OCI-LY3 (cell line): ENCODE measurements around the gene SOD1.

Experiments
- H2AFZ ChIP-seq: fragments of 200-600, 300-600 bp; shearing (Covaris generic); 2 replicates; pipeline ENCODE4 v1.6.0; 2014; ENCODE audit warnings: antibody characterized with exemption, low read depth, low read length
- H3K27ac ChIP-seq: fragments of 200-600, 300-600 bp; sonication (generic); 2 replicates; pipeline ENCODE4 v1.5.1; 2014; ENCODE audit warnings: mild to moderate bottlenecking, low read length, moderate library complexity, mixed read lengths
- H3K27me3 ChIP-seq: fragments of 200-600, 300-600 bp; sonication (generic); 2 replicates; pipeline ENCODE4 v1.6.1; 2014; ENCODE audit warnings: low read depth, low read length, mixed read lengths
- H3K36me3 ChIP-seq: fragments of 200-600, 300-600 bp; sonication (generic); replicated peaks from 2 replicates; pipeline ENCODE3; 2014; ENCODE audit warnings: low read depth, low read length, mixed read lengths
- H3K4me1 ChIP-seq: fragments of 300-600, 200-600 bp; sonication (generic); 2 replicates; pipeline ENCODE4 v1.6.1; 2014; ENCODE audit warnings: low read length, mixed read lengths
- H3K4me2 ChIP-seq: fragments of 200-600, 300-600 bp; sonication (generic); 2 replicates; pipeline ENCODE4 v1.6.1; 2014; ENCODE audit warnings: low read length, mixed read lengths
- H3K4me3 ChIP-seq: fragments of 300-600, 200-600 bp; sonication (generic); 2 replicates; pipeline ENCODE4 v1.5.1; 2014; ENCODE audit warnings: antibody characterized with exemption, mild to moderate bottlenecking, low read length, moderate library complexity
- H3K79me2 ChIP-seq: fragments of 300-600, 200-600 bp; shearing (Covaris generic); 2 replicates; pipeline ENCODE4 v1.6.1; 2014; ENCODE audit warnings: mild to moderate bottlenecking, low read length, mixed read lengths
- H3K9ac ChIP-seq: fragments of 300-600, 200-600 bp; shearing (Covaris generic); 2 replicates; pipeline ENCODE4 v1.6.0; 2014; ENCODE audit warnings: mild to moderate bottlenecking, low read length, moderate library complexity
- H3K9me3 ChIP-seq: fragments of 200-600, 300-600 bp; shearing (Covaris generic); 2 replicates; pipeline ENCODE4 v1.6.1; 2014; ENCODE audit warnings: low read length, mixed read lengths; ENCODE audit not compliant: insufficient read depth
- H4K20me1 ChIP-seq: fragments of 200-600, 300-600 bp; sonication (generic); 2 replicates; pipeline ENCODE4 v1.6.1; 2016; ENCODE audit warnings: low read length, mixed read lengths; ENCODE audit not compliant: insufficient read depth
- CTCF ChIP-seq: fragments of 200-600, 300-600 bp; sonication (generic); IDR thresholded peaks from 2 replicates; pipeline ENCODE4 v1.5.1; 2014; ENCODE audit warnings: antibody characterized with exemption, low read length, low read depth
- EZH2phosphoT487 ChIP-seq: fragments of 200-600 bp; shearing (Covaris generic); IDR thresholded peaks from 2 replicates; pipeline ENCODE4 v1.6.1; 2018; ENCODE audit warnings: antibody characterized with exemption, mixed run types, low read depth

SOD1 gene

DNA sequence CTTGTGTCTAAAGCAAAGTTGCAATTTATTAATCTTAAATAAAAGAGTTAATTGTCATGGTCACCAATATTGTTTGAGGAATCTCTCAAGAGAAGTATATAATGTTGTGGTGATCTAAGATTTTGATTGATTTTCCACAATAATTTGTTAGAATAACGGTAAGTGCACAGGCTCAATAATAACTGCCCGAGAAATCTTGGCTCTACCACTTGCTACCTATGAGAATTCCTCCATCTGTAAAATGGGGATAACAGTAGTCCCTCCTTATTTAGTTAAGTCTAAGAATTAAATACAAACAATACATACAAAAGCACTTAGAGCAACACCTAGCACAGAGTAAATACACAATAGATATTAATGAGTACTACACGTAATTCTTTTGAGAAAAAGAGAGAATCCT lies 53.6 kb downstream of the SOD1 start:
- Histone ChIP-seq H3K79me2 (peaks cover 98% of the 10 kb centered on the region), H3K4me3 (no peak overlapping the region), H3K4me2 (no peak overlapping the region), H3K27ac (no peak overlapping the region), H3K36me3 (no peaks in the 10 kb centered on the region), H2AFZ (no peak overlapping the region), H3K9me3 (no peaks in the 10 kb centered on the region), H3K9ac (no peak overlapping the region), H3K27me3 (no peaks in the 10 kb centered on the region), H3K4me1 (peaks cover 11% of the 10 kb centered on the region), H4K20me1 (peaks cover 90% of the 10 kb centered on the region)
- TF ChIP-seq CTCF (no peak), EZH2phosphoT487 (no peak)

GRCh38 chr21:31713973-31714740 lies 54.7 kb downstream of the SOD1 start:
- TF ChIP-seq EZH2phosphoT487 = no peak
- no peak for TF ChIP-seq CTCF

GRCh38 chr21:31714741-31715365 lies 55.4 kb downstream of the SOD1 start:
- Histone ChIP-seq H3K9ac (no peak overlapping the region), H3K4me2 (no peak overlapping the region), H3K27me3 (no peaks in the 10 kb centered on the region), H2AFZ (no peak overlapping the region), H4K20me1 (peaks cover 89% of the 10 kb centered on the region), H3K4me1 (peaks cover 11% of the 10 kb centered on the region), H3K79me2 (peaks cover 98% of the 10 kb centered on the region), H3K27ac (no peak overlapping the region), H3K36me3 (no peaks in the 10 kb centered on the region), H3K9me3 (no peaks in the 10 kb centered on the region), H3K4me3 (no peak overlapping the region)
- no peak for TF ChIP-seq EZH2phosphoT487
- TF ChIP-seq CTCF = no peak

More at GRCh38 chr21:31713973-31714740, 54.7 kb downstream of the SOD1 start:
- Histone ChIP-seq H3K36me3 (no peaks in the 10 kb centered on the region), H3K4me2 (no peak overlapping the region), H3K4me1 (peaks cover 11% of the 10 kb centered on the region), H3K79me2 (peaks cover 98% of the 10 kb centered on the region), H3K27ac (no peak overlapping the region), H3K9me3 (no peaks in the 10 kb centered on the region), H4K20me1 (peaks cover 89% of the 10 kb centered on the region), H3K27me3 (no peaks in the 10 kb centered on the region), H3K4me3 (no peak overlapping the region), H3K9ac (no peak overlapping the region), H2AFZ (no peak overlapping the region)

GRCh38 chr21:31716106-31716505 lies 56.6 kb downstream of the SOD1 start:
- peaks cover 11% of the 10 kb centered on the region for H3K4me1 ChIP-seq
- peaks cover 98% of the 10 kb centered on the region for H3K79me2 ChIP-seq
- H4K20me1 ChIP-seq = peaks cover 89% of the 10 kb centered on the region
- no peaks in the 10 kb centered on the region for H3K9me3 ChIP-seq
- no peak overlapping the region for H3K4me3 ChIP-seq
- no peak overlapping the region for H3K27ac ChIP-seq
- H3K9ac ChIP-seq = no peak overlapping the region
- no peaks in the 10 kb centered on the region for H3K27me3 ChIP-seq
- no peaks in the 10 kb centered on the region for H3K36me3 ChIP-seq
- H3K4me2 ChIP-seq = no peak overlapping the region
- no peak overlapping the region for H2AFZ ChIP-seq
- TF ChIP-seq EZH2phosphoT487 (no peak), CTCF (no peak)
